HUDEP-2 (cell line): Measurements from ENCODE around the gene STX16.
"Not testable (repeated sequence)": the region's sequence is repeated elsewhere in the genome, so short reads cannot be mapped to it uniquely, and the experiment has no call there.

ENCODE experiments used
- DNase-seq, 76 experiments: peaks; one replicate each; lab custom pipeline; 2025; ENCODE audit not compliant: unreplicated experiment in 76 of 76; lab: John Stamatoyannopoulos, UW

Gene STX16

DNA sequence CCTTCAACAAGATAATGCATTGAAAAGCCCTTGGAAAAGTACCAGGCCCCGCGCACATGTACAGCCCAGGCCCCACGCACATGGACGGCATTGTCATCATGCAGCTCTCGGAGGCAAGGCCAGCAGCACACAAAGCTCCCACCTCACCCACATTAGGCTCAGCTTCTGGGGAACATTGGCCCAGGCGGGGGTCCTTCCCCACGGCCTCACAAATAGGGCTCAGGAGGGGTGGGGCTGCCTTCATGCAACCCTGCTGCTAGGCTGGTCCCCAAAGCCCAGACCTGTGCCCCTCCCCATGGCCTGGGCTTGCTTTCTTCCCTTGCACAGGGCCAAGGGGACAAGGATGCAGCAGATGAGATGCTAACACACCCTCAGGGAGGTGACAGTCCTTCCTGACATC lies 68.2 kb downstream of the STX16 start:
- no peak for DNase-seq

DNA sequence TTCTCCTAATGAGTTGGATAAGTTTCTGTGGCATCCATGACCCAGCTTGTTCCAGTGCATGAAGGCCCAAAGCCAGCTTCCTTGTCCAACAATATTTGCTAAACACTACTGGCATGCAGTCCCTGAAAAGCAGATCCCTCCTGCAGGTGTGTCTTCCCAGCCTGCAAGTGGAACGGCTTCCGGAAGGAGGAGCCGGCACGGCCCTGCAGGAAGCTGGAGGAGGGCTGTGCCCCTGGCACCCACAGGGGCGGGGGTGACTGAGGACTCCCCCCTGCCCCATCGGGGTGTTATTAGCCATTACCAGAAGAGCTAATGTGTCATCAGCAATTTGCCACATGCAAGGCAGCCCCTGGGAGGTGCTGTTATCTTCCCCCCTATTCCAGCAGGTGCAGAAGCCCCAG lies 68.9 kb downstream of the STX16 start:
- no peak for DNase-seq

DNA sequence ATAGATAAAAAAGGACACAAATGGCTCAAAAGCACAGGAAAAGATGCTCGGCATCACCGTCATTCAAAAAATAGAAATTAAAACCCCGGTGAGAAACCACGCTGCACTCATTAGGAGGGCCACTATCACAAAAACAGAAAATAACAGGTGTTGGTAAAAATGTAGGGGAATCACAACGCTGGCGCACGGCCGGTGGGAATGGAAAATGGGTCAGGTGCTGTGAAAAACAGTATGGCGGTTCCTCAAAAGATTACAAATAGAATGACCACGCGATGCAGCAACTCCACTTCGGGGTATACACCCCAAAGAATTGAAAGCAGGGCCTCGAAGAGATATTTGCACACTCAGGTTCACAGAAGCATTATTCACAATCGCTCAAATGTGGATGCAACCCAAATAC lies 69.8 kb downstream of the STX16 start:
- no peak for DNase-seq

DNA sequence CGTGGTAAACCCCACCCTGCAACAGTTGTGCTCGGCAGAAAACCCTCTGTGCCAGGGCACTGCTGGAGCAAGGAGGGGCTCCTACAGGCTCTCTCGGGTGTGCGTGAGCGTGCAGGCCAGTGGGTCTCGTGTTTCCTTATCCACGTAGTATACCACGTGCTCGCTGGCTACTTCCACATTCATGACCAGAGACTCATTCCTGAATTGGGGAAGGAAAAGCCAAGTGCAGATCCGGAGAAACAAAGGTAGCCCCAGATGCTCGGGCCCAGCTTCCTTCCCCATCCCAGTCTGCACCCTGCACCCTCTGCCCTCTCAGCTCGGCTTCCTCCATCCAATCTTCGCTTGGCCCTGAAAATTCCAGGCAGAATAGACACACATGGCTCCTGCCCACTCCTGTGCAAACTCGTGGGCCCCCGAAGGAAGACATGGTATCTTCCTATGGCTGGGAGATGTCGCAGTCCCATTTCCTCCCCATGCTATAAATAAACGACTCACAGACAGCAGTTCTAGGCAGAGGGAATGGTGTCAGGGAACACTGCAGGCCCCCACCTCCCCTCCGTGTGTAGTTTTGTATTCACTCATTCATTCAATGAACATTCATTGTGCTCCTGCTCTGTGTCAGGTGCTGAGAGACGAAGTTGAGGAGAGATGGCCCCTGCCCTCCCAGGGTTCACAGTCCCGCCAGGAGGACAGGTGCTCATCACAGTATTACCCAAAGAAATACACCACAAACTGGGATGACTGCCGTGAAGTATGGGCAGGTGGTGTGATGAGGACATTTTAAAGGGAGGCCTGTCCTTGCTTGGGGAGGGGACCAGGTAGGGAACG lies 71.1 kb downstream of the STX16 start:
- no peak for DNase-seq

DNA sequence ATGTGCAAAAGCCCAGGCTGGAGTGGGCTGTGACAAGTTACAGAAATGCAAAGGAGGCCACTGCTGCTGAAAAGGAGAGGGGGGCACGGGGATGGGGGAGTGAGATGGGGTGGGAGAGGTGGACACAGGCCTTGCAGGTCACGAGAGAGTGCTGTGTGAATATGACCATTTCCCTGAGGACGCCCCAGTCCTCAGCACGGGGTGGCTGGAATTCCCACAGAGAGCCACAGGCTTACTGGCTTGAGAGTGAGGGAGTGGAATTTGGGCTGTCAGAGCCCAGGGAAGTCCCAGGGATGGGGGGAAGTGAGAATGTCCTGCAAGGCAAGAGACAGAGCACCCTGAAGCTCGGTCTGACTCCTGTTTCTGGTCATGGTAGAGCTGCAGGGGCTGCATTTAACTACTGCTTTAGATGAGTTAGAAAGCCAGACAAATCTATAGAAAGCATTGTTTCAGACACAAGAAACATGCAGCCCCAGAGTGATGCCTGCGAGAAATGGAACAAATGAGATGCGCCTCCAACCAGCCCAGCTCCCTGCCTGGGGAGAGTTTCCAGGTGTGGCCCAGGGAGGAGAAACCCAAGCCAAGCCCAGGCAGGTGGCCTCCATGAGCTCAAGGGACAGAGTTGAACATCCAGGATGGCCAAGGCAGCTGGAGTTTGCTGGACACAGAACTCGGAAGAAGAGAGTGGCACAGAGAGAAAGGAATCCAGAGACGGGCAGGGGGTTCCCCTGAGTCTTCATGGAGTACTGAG lies 72.0 kb downstream of the STX16 start:
- no peak for DNase-seq

DNA sequence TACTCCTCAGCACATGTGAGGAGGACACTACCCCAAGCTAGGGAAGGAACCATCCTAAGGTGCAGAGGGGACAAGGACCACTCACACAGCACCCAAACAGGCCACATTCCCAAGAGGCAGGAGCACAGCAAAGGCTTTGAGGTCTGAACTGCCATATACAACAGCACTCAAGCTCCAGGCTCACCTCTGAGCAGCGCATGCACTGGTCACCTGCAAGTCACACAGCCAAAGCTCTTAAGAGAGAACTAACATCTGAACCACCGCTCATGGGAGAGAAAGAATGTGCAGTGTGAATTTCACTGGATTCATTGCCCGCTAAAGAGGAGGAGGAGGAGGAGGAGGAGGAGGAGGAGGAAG lies 72.5 kb downstream of the STX16 start:
- DNase-seq: no peak

DNA sequence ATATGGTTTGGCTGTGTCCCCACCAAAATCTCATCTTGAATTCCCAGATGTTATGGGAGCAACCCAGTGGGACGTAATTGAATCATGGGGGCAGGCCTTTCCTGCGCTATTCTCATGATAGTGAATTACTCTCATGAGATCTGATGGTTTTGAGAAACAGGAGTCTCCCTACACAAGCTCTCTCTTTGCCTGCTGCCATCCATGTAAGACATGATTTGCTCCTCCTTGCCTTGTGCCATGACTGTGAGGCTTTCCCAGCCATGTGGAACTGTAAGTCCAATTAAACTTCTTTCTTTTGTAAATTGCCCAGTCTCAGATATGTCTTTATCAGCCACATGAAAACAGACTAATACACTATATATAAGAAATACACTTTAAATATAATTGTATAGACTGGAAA lies 75.1 kb downstream of the STX16 start:
- DNase-seq: not testable (repeated sequence)
